ENCODE measurements around the gene WT1.

The WT1 gene

GRCh38 chr11:32411942-32412615 lies 23.3 kb downstream of the WT1 start:
- no peak overlapping the region for H2BK15ac ChIP-seq (ENCODE audit: low read depth, poor library complexity, severe bottlenecking)
- H2AK5ac ChIP-seq (ENCODE audit: low read length, severe bottlenecking): no peak overlapping the region

GRCh38 chr11:32405592-32405991 lies 29.7 kb downstream of the WT1 start:
- Histone ChIP-seq H3K4me2 (ENCODE audit: low read length, poor library complexity, severe bottlenecking) (no peak overlapping the region), H3K27me3 (ENCODE audit: control insufficient read depth in 1 of 2, insufficient read depth in 1 of 2, low read length in 2 of 2) (peaks cover 0 to 60% of the 10 kb centered on the region in 2 experiments), H3K79me1 (replicated peaks; ENCODE audit: low read length, poor library complexity, severe bottlenecking) (no peaks in the 10 kb centered on the region), H3K36me3 (ENCODE audit: control insufficient read depth in 1 of 2, insufficient read depth in 2 of 2, low read depth in 1 of 2, low read length in 2 of 2) (no peaks in the 10 kb centered on the region), H2AFZ (ENCODE audit: low read depth, low read length) (no peak overlapping the region), H3K9ac (ENCODE audit: low read length) (no peak overlapping the region), H2AK5ac (ENCODE audit: low read length, severe bottlenecking) (no peak overlapping the region), H3K4me1 (ENCODE audit: control insufficient read depth, insufficient read depth, low read depth, low read length) (no peaks in the 10 kb centered on the region), H3K4me3 (ENCODE audit: insufficient read depth in 1 of 2, low read depth in 1 of 2, low read length in 2 of 2) (no peak overlapping the region), H4K8ac (ENCODE audit: low read length) (no peak overlapping the region), H2BK120ac (ENCODE audit: low read depth, low read length) (no peak overlapping the region), H3K18ac (ENCODE audit: low read depth in 1 of 2, low read length in 2 of 2) (no peak overlapping the region), H4K91ac (ENCODE audit: low read length) (no peak overlapping the region), H3K4ac (ENCODE audit: low read depth in 1 of 2, low read length in 2 of 2) (no peak overlapping the region), H3K27ac (ENCODE audit: low read length, poor library complexity, severe bottlenecking) (no peak overlapping the region), H3K23ac (ENCODE audit: low read length in 2 of 2) (no peak overlapping the region), H3K14ac (ENCODE audit: low read length in 2 of 2) (no peak overlapping the region), H2BK15ac (ENCODE audit: low read depth, poor library complexity, severe bottlenecking) (no peak overlapping the region), H2BK12ac (ENCODE audit: low read length in 2 of 2) (no peak overlapping the region), H3K9me3 (ENCODE audit: control insufficient read depth, low read length) (no peaks in the 10 kb centered on the region), H2BK5ac (ENCODE audit: low read depth, low read length, poor library complexity, severe bottlenecking) (no peak overlapping the region)
- no peak for DNase-seq
- 100% methylated on average over 3 of the region's 4 CpGs for WGBS

More at GRCh38 chr11:32411942-32412615, 23.3 kb downstream of the WT1 start:
- Histone ChIP-seq H3K4me1 (ENCODE audit: control insufficient read depth, insufficient read depth, low read depth, low read length) (no peaks in the 10 kb centered on the region), H3K36me3 (ENCODE audit: control insufficient read depth in 1 of 2, insufficient read depth in 2 of 2, low read depth in 1 of 2, low read length in 2 of 2) (no peaks in the 10 kb centered on the region), H3K23ac (ENCODE audit: low read length in 2 of 2) (no peak overlapping the region), H3K27me3 (ENCODE audit: control insufficient read depth in 1 of 2, insufficient read depth in 1 of 2, low read length in 2 of 2) (peaks cover 5 to 63% of the 10 kb centered on the region in 2 experiments), H3K4me2 (ENCODE audit: low read length, poor library complexity, severe bottlenecking) (no peak overlapping the region), H3K4ac (ENCODE audit: low read depth in 1 of 2, low read length in 2 of 2) (no peak overlapping the region), H4K8ac (ENCODE audit: low read length) (no peak overlapping the region), H4K91ac (ENCODE audit: low read length) (no peak overlapping the region), H3K9ac (ENCODE audit: low read length) (no peak overlapping the region), H3K18ac (ENCODE audit: low read depth in 1 of 2, low read length in 2 of 2) (no peak overlapping the region), H3K27ac (ENCODE audit: low read length, poor library complexity, severe bottlenecking) (no peak overlapping the region), H3K14ac (ENCODE audit: low read length in 2 of 2) (no peak overlapping the region), H3K9me3 (ENCODE audit: control insufficient read depth, low read length) (no peaks in the 10 kb centered on the region), H2BK120ac (ENCODE audit: low read depth, low read length) (no peak overlapping the region), H2BK12ac (ENCODE audit: low read length in 2 of 2) (no peak overlapping the region), H2AFZ (ENCODE audit: low read depth, low read length) (no peak overlapping the region), H2BK5ac (ENCODE audit: low read depth, low read length, poor library complexity, severe bottlenecking) (no peak overlapping the region), H3K4me3 (ENCODE audit: insufficient read depth in 1 of 2, low read depth in 1 of 2, low read length in 2 of 2) (no peak overlapping the region), H3K79me1 (replicated peaks; ENCODE audit: low read length, poor library complexity, severe bottlenecking) (no peaks in the 10 kb centered on the region)
- WGBS: 95% methylated on average over 11 of the region's 12 CpGs
- no peak for DNase-seq

DNA sequence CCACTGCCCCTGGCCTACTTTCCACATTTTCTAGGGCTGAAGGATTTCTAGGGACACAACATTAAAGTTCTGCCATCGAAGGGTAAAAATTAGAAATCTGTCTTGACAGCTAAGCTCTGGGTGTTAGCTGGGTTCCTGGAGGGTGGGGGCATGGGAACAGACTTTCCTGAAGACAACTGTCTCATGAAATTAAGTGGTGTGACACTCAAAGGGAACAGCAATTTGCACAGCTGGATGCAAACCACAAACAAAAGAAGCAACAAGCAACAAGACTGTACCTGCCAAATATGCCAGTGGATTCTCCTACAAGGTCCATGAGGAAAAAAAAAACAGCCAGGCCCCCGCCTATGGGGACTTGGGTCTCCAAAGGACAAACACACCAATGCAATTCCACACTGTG lies 32.5 kb downstream of the WT1 start:
- H3K4ac ChIP-seq (ENCODE audit: low read depth in 1 of 2, low read length in 2 of 2): no peak overlapping the region
- no peak overlapping the region for H2BK15ac ChIP-seq (ENCODE audit: low read depth, poor library complexity, severe bottlenecking)
- no peak overlapping the region for H3K4me2 ChIP-seq (ENCODE audit: low read length, poor library complexity, severe bottlenecking)
- H3K9me3 ChIP-seq (ENCODE audit: control insufficient read depth, low read length): no peaks in the 10 kb centered on the region
- no peak overlapping the region for H2BK120ac ChIP-seq (ENCODE audit: low read depth, low read length)
- no peak overlapping the region for H4K91ac ChIP-seq (ENCODE audit: low read length)
- H3K23ac ChIP-seq (ENCODE audit: low read length in 2 of 2): no peak overlapping the region
- no peaks in the 10 kb centered on the region for H3K4me1 ChIP-seq (ENCODE audit: control insufficient read depth, insufficient read depth, low read depth, low read length)
- H3K14ac ChIP-seq (ENCODE audit: low read length in 2 of 2): no peak overlapping the region
- H2AFZ ChIP-seq (ENCODE audit: low read depth, low read length): no peak overlapping the region
- H2BK12ac ChIP-seq (ENCODE audit: low read length in 2 of 2): no peak overlapping the region
- H3K4me3 ChIP-seq (ENCODE audit: insufficient read depth in 1 of 2, low read depth in 1 of 2, low read length in 2 of 2): no peak overlapping the region
- peaks cover 0 to 74% of the 10 kb centered on the region in 2 experiments for H3K27me3 ChIP-seq (ENCODE audit: control insufficient read depth in 1 of 2, insufficient read depth in 1 of 2, low read length in 2 of 2)
- no peak overlapping the region for H3K18ac ChIP-seq (ENCODE audit: low read depth in 1 of 2, low read length in 2 of 2)
- H2AK5ac ChIP-seq (ENCODE audit: low read length, severe bottlenecking): no peak overlapping the region
- H3K36me3 ChIP-seq (ENCODE audit: control insufficient read depth in 1 of 2, insufficient read depth in 2 of 2, low read depth in 1 of 2, low read length in 2 of 2): no peaks in the 10 kb centered on the region
- 75% methylated on average over 2 of the region's 2 CpGs for WGBS
- no peak overlapping the region for H3K27ac ChIP-seq (ENCODE audit: low read length, poor library complexity, severe bottlenecking)
- no peak overlapping the region for H3K9ac ChIP-seq (ENCODE audit: low read length)
- no peak overlapping the region for H2BK5ac ChIP-seq (ENCODE audit: low read depth, low read length, poor library complexity, severe bottlenecking)
- H3K79me1 ChIP-seq (replicated peaks; ENCODE audit: low read length, poor library complexity, severe bottlenecking): no peaks in the 10 kb centered on the region
- no peak overlapping the region for H4K8ac ChIP-seq (ENCODE audit: low read length)
- no peak for DNase-seq

GRCh38 chr11:32400670-32401369 lies 34.5 kb downstream of the WT1 start:
- no peak overlapping the region for H3K27ac ChIP-seq (ENCODE audit: low read length, poor library complexity, severe bottlenecking)
- no peak overlapping the region for H2BK12ac ChIP-seq (ENCODE audit: low read length in 2 of 2)
- WGBS: 74% methylated on average over 4 of the region's 5 CpGs
- H3K4me1 ChIP-seq (ENCODE audit: control insufficient read depth, insufficient read depth, low read depth, low read length): no peaks in the 10 kb centered on the region
- no peak overlapping the region for H3K14ac ChIP-seq (ENCODE audit: low read length in 2 of 2)
- H3K4me3 ChIP-seq (ENCODE audit: insufficient read depth in 1 of 2, low read depth in 1 of 2, low read length in 2 of 2): no peak overlapping the region
- no peak overlapping the region for H2AK5ac ChIP-seq (ENCODE audit: low read length, severe bottlenecking)
- H3K27me3 ChIP-seq (ENCODE audit: control insufficient read depth in 1 of 2, insufficient read depth in 1 of 2, low read length in 2 of 2): peaks cover 0 to 78% of the 10 kb centered on the region in 2 experiments
- H4K8ac ChIP-seq (ENCODE audit: low read length): no peak overlapping the region
- no peak for DNase-seq
- no peak overlapping the region for H4K91ac ChIP-seq (ENCODE audit: low read length)
- no peak overlapping the region for H3K4ac ChIP-seq (ENCODE audit: low read depth in 1 of 2, low read length in 2 of 2)
- H3K9ac ChIP-seq (ENCODE audit: low read length): no peak overlapping the region
- no peak overlapping the region for H2BK120ac ChIP-seq (ENCODE audit: low read depth, low read length)
- H2AFZ ChIP-seq (ENCODE audit: low read depth, low read length): no peak overlapping the region
- H3K79me1 ChIP-seq (replicated peaks; ENCODE audit: low read length, poor library complexity, severe bottlenecking): no peaks in the 10 kb centered on the region
- no peaks in the 10 kb centered on the region for H3K9me3 ChIP-seq (ENCODE audit: control insufficient read depth, low read length)
- H2BK15ac ChIP-seq (ENCODE audit: low read depth, poor library complexity, severe bottlenecking): no peak overlapping the region
- no peaks in the 10 kb centered on the region for H3K36me3 ChIP-seq (ENCODE audit: control insufficient read depth in 1 of 2, insufficient read depth in 2 of 2, low read depth in 1 of 2, low read length in 2 of 2)
- H3K23ac ChIP-seq (ENCODE audit: low read length in 2 of 2): no peak overlapping the region
- no peak overlapping the region for H2BK5ac ChIP-seq (ENCODE audit: low read depth, low read length, poor library complexity, severe bottlenecking)
- no peak overlapping the region for H3K18ac ChIP-seq (ENCODE audit: low read depth in 1 of 2, low read length in 2 of 2)
- H3K4me2 ChIP-seq (ENCODE audit: low read length, poor library complexity, severe bottlenecking): no peak overlapping the region

Measured in mesenchymal stem cell (in vitro differentiated cells and primary cell).